GM23338 (cell line): Measurements from ENCODE around the gene NUP214. TPM values are rescaled to one million over a fixed set of nuclear protein-coding genes. Genes with fewer than 3 reads are reported as not detected.
"Not testable (repeated sequence)": the region's sequence is repeated elsewhere in the genome, so short reads cannot be mapped to it uniquely, and the experiment has no call there.

Experiments
- ATAC-seq: fragments of 200-7000 bp; cut with Tn5 transposase; 3 replicates; pipeline ENCODE4 v1.9.1; 2020
- DNase-seq: peaks from one replicate; pipeline ENCODE4 v3.0.0-alpha.2; 2015; ENCODE audit warnings: low spot score
- H2AFZ ChIP-seq: fragments of 200-600 bp; sonication (generic); 2 replicates; pipeline ENCODE4 v1.8.0; 2016; ENCODE audit warnings: antibody characterized with exemption, mild to moderate bottlenecking, moderate library complexity
- H3F3A ChIP-seq: fragments of 200-600 bp; sonication (generic); replicated peaks from 2 replicates; pipeline ENCODE4 v1.8.0; 2017; ENCODE audit warnings: antibody characterized with exemption, mixed run types, low read depth
- H3K27ac ChIP-seq: fragments of 200-600 bp; sonication (generic); 2 replicates; pipeline ENCODE4 v1.6.1; 2016; ENCODE audit warnings: low read depth
- H3K27me3 ChIP-seq: fragments of 200-600 bp; sonication (generic); 2 replicates; pipeline ENCODE4 v1.8.0; 2016; ENCODE audit warnings: mild to moderate bottlenecking, mixed run types, moderate library complexity; ENCODE audit not compliant: insufficient read depth
- H3K36me3 ChIP-seq: fragments of 200-600 bp; sonication (generic); 2 replicates; pipeline ENCODE4 v1.8.0; 2016; ENCODE audit warnings: mild to moderate bottlenecking; ENCODE audit not compliant: insufficient read depth
- H3K4me1 ChIP-seq: fragments of 200-600 bp; sonication (generic); 2 replicates; pipeline ENCODE4 v1.8.0; 2016; ENCODE audit warnings: mild to moderate bottlenecking, moderate library complexity; ENCODE audit not compliant: insufficient read depth
- H3K4me2 ChIP-seq: fragments of 200-600 bp; sonication (generic); 2 replicates; pipeline ENCODE4 v1.7.1; 2017; ENCODE audit warnings: mixed run types
- H3K4me3 ChIP-seq: fragments of 200-600 bp; sonication (generic); 2 replicates; pipeline ENCODE4 v1.6.1; 2016; ENCODE audit warnings: mixed run types
- H3K79me2 ChIP-seq: fragments of 200-600 bp; sonication (generic); replicated peaks from 2 replicates; pipeline ENCODE4 v1.8.0; 2017; ENCODE audit warnings: mild to moderate bottlenecking; ENCODE audit not compliant: insufficient read depth
- H3K9me2 ChIP-seq: fragments of 200-600 bp; sonication (generic); 2 replicates; pipeline ENCODE4 v1.8.0; 2017; ENCODE audit not compliant: insufficient read depth
- H4K20me1 ChIP-seq: fragments of 200-600 bp; sonication (generic); replicated peaks from 2 replicates; pipeline ENCODE4 v1.8.0; 2017; ENCODE audit warnings: mild to moderate bottlenecking; ENCODE audit not compliant: insufficient read depth
- H3K27ac Mint-ChIP-seq: 2 replicates; pipeline ENCODE4 v1.8.0; 2020; ENCODE audit warnings: inconsistent platforms, mild to moderate bottlenecking, moderate library complexity, mixed read lengths
- H3K27me3 Mint-ChIP-seq: 3 replicates; pipeline ENCODE4 v1.8.0; 2022; ENCODE audit warnings: low read depth, mild to moderate bottlenecking, moderate library complexity, mixed read lengths, inconsistent platforms; ENCODE audit not compliant: insufficient read depth, poor library complexity
- H3K36me3 Mint-ChIP-seq: 3 replicates; pipeline ENCODE4 v1.8.0; 2021; ENCODE audit warnings: low read depth, mild to moderate bottlenecking, inconsistent platforms, moderate library complexity, mixed read lengths
- H3K4me1 Mint-ChIP-seq: 3 replicates; pipeline ENCODE4 v1.8.0; 2020; ENCODE audit warnings: mild to moderate bottlenecking, inconsistent platforms, mixed read lengths
- H3K4me3 Mint-ChIP-seq: 3 replicates; pipeline ENCODE4 v1.8.0; 2021; ENCODE audit warnings: moderate library complexity, mild to moderate bottlenecking, inconsistent platforms, mixed read lengths
- H3K9me3 Mint-ChIP-seq: 3 replicates; pipeline ENCODE4 v1.8.0; 2020; ENCODE audit warnings: moderate library complexity, mild to moderate bottlenecking, inconsistent platforms, mixed read lengths
- CREB1 ChIP-seq: fragments of 250-450 bp; sonication (Bioruptor Pico); IDR thresholded peaks from 2 replicates; pipeline ENCODE4 v1.5.0; 2020; ENCODE audit warnings: low read depth, mild to moderate bottlenecking, moderate library complexity
- EZH2 ChIP-seq: fragments of 200-600 bp; sonication (generic); IDR thresholded peaks from one replicate; pipeline ENCODE4 v1.8.0; 2017; ENCODE audit warnings: antibody characterized with exemption, mild to moderate bottlenecking, low read depth; ENCODE audit not compliant: unreplicated experiment
- JUNB ChIP-seq: IDR thresholded peaks from one replicate; pipeline ENCODE4 v1.6.1; 2016; ENCODE audit warnings: antibody characterized with exemption; ENCODE audit not compliant: unreplicated experiment
- POLR2AphosphoS5 ChIP-seq: IDR thresholded peaks from 2 replicates; pipeline ENCODE4 v1.6.1; 2016; ENCODE audit warnings: antibody characterized with exemption, low read depth
- STAT1 ChIP-seq: IDR thresholded peaks from one replicate; pipeline ENCODE4 v1.6.1; 2016; ENCODE audit warnings: antibody characterized with exemption; ENCODE audit not compliant: unreplicated experiment
- ZNF114 ChIP-seq: fragments of 250-450 bp; sonication (Bioruptor Pico); IDR thresholded peaks from 2 replicates; pipeline ENCODE4 v1.5.0; 2020; ENCODE audit warnings: mild to moderate bottlenecking, moderate library complexity
- ZNF331 ChIP-seq: fragments of 250-450 bp; sonication (Bioruptor Pico); IDR thresholded peaks from 2 replicates; pipeline ENCODE4 v1.5.0; 2020; ENCODE audit warnings: low read depth, mild to moderate bottlenecking, moderate library complexity
- polyA plus RNA-seq: library from polyadenylated mRNA; unstranded; fragments of >200 nt; fragmentation: Nextera tagmentation; extraction: Ambion mirVana; gene quantifications from 2 replicates; pipeline ENCODE4 v1.2.1, GENCODE V29; 2016
- total RNA-seq: library from RNA; depleted of rRNA; stranded (reverse); fragments of >200 nt; shearing (Covaris generic); gene quantifications from 2 replicates; pipeline ENCODE4 v1.2.3, GENCODE V29; 2014
- TF ChIP-seq, protein P1 (sequence below): IDR thresholded peaks from one replicate; pipeline ENCODE4 v1.6.1; 2018; ENCODE audit warnings: antibody characterized with exemption; ENCODE audit not compliant: unreplicated experiment
- TF ChIP-seq, protein P2 (sequence below): IDR thresholded peaks from 2 replicates; pipeline ENCODE4 v1.6.1; 2016; ENCODE audit warnings: antibody characterized with exemption

Gene NUP214
- total and polyA plus RNA-seq, 2 experiments from 2014 or later, result 36.0 to 57.0 TPM

DNA sequence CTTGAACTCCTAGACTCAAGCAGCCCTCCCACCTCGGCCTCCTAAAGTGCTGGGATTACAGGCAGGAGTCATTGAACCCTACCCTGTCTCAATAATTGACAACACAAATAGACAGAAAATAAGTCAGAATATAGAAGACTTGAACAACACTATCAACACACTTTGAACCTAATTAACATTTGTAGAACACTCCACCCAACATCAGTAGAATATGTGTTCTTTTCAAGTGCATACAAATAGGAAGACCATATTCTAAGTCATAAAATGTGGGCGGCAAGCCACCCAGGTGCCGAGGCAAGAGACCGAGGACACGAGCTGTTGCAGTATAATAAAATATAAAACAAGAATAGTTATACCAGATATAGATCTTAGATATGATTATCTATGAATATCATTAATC lies 118.9 kb downstream of the NUP214 start:
- not testable (repeated sequence) for H4K20me1 ChIP-seq, H3K9me2 ChIP-seq, ATAC-seq

DNA sequence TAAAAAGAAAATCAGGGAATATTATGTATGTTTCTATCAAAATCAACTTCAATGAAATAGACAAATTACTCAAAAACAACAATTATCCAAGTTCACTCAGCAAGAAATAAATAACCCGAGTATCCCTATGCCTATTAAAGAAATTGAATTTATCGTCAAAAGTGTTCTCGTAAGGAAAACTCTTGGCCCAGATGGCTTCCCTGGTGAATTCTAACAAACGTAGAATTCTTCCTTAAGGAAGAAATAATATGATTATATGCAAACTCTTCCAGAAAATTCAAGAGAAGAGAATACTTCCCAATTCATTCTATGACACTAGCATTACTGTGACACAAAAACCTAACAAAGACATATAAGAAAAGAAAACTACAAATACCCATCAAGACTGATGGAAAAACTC lies 121.2 kb downstream of the NUP214 start:
- H4K20me1 ChIP-seq, result no peaks in the 10 kb centered on the region
- H3K9me3 Mint-ChIP-seq, result peaks cover 19% of the 10 kb centered on the region

More for the DNA sequence above, 118.9 kb downstream of the NUP214 start:
- not testable (repeated sequence) for DNase-seq, H3K4me1 ChIP-seq, H3F3A ChIP-seq, H3K4me2 ChIP-seq, H3K4me3 ChIP-seq, H3K36me3 ChIP-seq, H3K27ac Mint-ChIP-seq, H2AFZ ChIP-seq, H3K36me3 Mint-ChIP-seq, H3K79me2 ChIP-seq, H3K27me3 Mint-ChIP-seq, H3K27me3 ChIP-seq, H3K4me1 Mint-ChIP-seq, H3K4me3 Mint-ChIP-seq, H3K27ac ChIP-seq
- peaks cover 19% of the 10 kb centered on the region for H3K9me3 Mint-ChIP-seq

DNA sequence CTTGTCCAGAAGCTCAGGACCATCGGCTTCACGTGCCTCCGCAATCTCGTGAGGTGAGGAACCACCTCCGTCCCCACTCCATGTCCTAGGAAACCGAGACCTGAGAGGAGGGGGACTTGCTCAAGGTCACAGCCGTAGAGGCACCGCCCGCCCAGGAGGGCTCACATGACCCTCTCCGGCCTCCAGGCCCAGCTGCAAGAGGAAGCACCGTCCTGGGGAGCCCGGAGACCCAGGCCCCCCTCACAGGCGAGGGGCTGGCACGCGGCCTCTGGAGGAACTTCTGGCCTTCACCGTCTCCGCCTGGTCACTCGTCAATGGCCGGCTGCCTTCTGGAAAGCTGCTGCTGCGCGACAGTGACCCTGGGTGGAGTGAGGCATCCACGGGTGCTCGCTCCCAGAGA lies 126.7 kb downstream of the NUP214 start:
- H3K79me2 ChIP-seq, result no peaks in the 10 kb centered on the region
- Mint-ChIP-seq H3K27me3 (peaks cover 10% of the 10 kb centered on the region), H3K4me3 (no peak overlapping the region), H3K36me3 (no peaks in the 10 kb centered on the region), H3K9me3 (no peaks in the 10 kb centered on the region), H3K4me1 (peaks cover 6% of the 10 kb centered on the region; the same call in 2 of the 3 replicates), H3K27ac (no peak overlapping the region)
- no peaks in the 10 kb centered on the region for H3K9me2 ChIP-seq
- no peaks in the 10 kb centered on the region for H3K36me3 ChIP-seq
- H3K27me3 ChIP-seq, result no peaks in the 10 kb centered on the region
- H3K4me1 ChIP-seq, result no peaks in the 10 kb centered on the region
- ATAC-seq (no peak), DNase-seq (peak; percentile 0)
- H2AFZ ChIP-seq, result no peak overlapping the region
- no peak overlapping the region for H3K4me2 ChIP-seq
- no peaks in the 10 kb centered on the region for H4K20me1 ChIP-seq
- 0 out of 2 replicates have a peak, but pooled peaks cover 9% of the 10 kb centered on the region for H3F3A ChIP-seq
- no peak overlapping the region for H3K27ac ChIP-seq
- TF ChIP-seq JUNB (no peak), CREB1 (CRISPR knock-in tag) (no peak), STAT1 (no peak), POLR2AphosphoS5 (no peak), EZH2 (no peak), ZNF114 (CRISPR knock-in tag) (no peak), ZNF331 (CRISPR knock-in tag) (no peak)
- TF ChIP-seq, protein P1, sequence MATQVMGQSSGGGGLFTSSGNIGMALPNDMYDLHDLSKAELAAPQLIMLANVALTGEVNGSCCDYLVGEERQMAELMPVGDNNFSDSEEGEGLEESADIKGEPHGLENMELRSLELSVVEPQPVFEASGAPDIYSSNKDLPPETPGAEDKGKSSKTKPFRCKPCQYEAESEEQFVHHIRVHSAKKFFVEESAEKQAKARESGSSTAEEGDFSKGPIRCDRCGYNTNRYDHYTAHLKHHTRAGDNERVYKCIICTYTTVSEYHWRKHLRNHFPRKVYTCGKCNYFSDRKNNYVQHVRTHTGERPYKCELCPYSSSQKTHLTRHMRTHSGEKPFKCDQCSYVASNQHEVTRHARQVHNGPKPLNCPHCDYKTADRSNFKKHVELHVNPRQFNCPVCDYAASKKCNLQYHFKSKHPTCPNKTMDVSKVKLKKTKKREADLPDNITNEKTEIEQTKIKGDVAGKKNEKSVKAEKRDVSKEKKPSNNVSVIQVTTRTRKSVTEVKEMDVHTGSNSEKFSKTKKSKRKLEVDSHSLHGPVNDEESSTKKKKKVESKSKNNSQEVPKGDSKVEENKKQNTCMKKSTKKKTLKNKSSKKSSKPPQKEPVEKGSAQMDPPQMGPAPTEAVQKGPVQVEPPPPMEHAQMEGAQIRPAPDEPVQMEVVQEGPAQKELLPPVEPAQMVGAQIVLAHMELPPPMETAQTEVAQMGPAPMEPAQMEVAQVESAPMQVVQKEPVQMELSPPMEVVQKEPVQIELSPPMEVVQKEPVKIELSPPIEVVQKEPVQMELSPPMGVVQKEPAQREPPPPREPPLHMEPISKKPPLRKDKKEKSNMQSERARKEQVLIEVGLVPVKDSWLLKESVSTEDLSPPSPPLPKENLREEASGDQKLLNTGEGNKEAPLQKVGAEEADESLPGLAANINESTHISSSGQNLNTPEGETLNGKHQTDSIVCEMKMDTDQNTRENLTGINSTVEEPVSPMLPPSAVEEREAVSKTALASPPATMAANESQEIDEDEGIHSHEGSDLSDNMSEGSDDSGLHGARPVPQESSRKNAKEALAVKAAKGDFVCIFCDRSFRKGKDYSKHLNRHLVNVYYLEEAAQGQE, result no peak
- TF ChIP-seq, protein P2, sequence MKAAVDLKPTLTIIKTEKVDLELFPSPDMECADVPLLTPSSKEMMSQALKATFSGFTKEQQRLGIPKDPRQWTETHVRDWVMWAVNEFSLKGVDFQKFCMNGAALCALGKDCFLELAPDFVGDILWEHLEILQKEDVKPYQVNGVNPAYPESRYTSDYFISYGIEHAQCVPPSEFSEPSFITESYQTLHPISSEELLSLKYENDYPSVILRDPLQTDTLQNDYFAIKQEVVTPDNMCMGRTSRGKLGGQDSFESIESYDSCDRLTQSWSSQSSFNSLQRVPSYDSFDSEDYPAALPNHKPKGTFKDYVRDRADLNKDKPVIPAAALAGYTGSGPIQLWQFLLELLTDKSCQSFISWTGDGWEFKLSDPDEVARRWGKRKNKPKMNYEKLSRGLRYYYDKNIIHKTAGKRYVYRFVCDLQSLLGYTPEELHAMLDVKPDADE, result no peak
- H3K4me3 ChIP-seq, result no peak overlapping the region

More for the DNA sequence above, 121.2 kb downstream of the NUP214 start:
- DNase-seq (no peak), ATAC-seq (no peak)
- Histone ChIP-seq H3K9me2 (no peaks in the 10 kb centered on the region), H3K27ac (no peak overlapping the region), H3K27me3 (no peaks in the 10 kb centered on the region), H3F3A (no peaks in the 10 kb centered on the region), H3K4me3 (no peak overlapping the region), H2AFZ (no peak overlapping the region), H3K4me1 (no peaks in the 10 kb centered on the region), H3K79me2 (no peaks in the 10 kb centered on the region), H3K36me3 (no peaks in the 10 kb centered on the region), H3K4me2 (no peak overlapping the region)
- Mint-ChIP-seq H3K27ac (no peak overlapping the region), H3K27me3 (peaks cover 3% of the 10 kb centered on the region), H3K4me1 (no peaks in the 10 kb centered on the region; the same call in 2 of the 3 replicates), H3K36me3 (peaks cover 4% of the 10 kb centered on the region), H3K4me3 (no peak overlapping the region)
- no peak for TF ChIP-seq CREB1 (CRISPR knock-in tag)
- TF ChIP-seq EZH2, result no peak
- TF ChIP-seq ZNF114 (CRISPR knock-in tag), result no peak
